ENCODE results near the gene RPUSD4. TPM values are rescaled to one million over a fixed set of nuclear protein-coding genes. Genes with fewer than 3 reads are reported as not detected.

The RPUSD4 gene
- total and polyA plus RNA-seq, 10 of the 15 experiments (the other 5 are each of a cell fraction or from before 2014, with no cell fraction given): 24.5 to 47.6 (median 31.7) TPM

GRCh38 chr11:126194121-126194543 lies 17.3 kb downstream of the RPUSD4 start (continued):
- peak; percentile 89 for TF ChIP-seq SMC3 (IDR thresholded peaks at IDR 0.05; ENCODE audit: borderline replicate concordance, low read length)
- no peak for TF ChIP-seq USF1 (IDR thresholded peaks at IDR 0.05; ENCODE audit: borderline replicate concordance, extremely low read length, insufficient read depth, low read depth, low read length)
- no peak for TF ChIP-seq LARP7 (IDR thresholded peaks at IDR 0.05)
- TF ChIP-seq, protein P1, sequence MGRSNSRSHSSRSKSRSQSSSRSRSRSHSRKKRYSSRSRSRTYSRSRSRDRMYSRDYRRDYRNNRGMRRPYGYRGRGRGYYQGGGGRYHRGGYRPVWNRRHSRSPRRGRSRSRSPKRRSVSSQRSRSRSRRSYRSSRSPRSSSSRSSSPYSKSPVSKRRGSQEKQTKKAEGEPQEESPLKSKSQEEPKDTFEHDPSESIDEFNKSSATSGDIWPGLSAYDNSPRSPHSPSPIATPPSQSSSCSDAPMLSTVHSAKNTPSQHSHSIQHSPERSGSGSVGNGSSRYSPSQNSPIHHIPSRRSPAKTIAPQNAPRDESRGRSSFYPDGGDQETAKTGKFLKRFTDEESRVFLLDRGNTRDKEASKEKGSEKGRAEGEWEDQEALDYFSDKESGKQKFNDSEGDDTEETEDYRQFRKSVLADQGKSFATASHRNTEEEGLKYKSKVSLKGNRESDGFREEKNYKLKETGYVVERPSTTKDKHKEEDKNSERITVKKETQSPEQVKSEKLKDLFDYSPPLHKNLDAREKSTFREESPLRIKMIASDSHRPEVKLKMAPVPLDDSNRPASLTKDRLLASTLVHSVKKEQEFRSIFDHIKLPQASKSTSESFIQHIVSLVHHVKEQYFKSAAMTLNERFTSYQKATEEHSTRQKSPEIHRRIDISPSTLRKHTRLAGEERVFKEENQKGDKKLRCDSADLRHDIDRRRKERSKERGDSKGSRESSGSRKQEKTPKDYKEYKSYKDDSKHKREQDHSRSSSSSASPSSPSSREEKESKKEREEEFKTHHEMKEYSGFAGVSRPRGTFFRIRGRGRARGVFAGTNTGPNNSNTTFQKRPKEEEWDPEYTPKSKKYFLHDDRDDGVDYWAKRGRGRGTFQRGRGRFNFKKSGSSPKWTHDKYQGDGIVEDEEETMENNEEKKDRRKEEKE (IDR thresholded peaks at IDR 0.05): no peak
- TF ChIP-seq SIX5 (IDR thresholded peaks at IDR 0.05; ENCODE audit: low read depth, low read length, severe bottlenecking): no peak
- no peak for TF ChIP-seq ZNF24 (IDR thresholded peaks at IDR 0.05)
- no peak for TF ChIP-seq EZH2 (IDR thresholded peaks at IDR 0.05; ENCODE audit: borderline replicate concordance, control insufficient read depth, low read depth, low read length)
- TF ChIP-seq RB1 (IDR thresholded peaks at IDR 0.05; ENCODE audit: borderline replicate concordance): peak; percentile 55; the same call in 1 of the 2 replicates
- no peak for TF ChIP-seq TCF12 (IDR thresholded peaks at IDR 0.05; ENCODE audit: low read depth, low read length)
- TF ChIP-seq MYB (IDR thresholded peaks at IDR 0.05; ENCODE audit: borderline replicate concordance, low read depth, low read length): no peak
- TF ChIP-seq RUNX3 (IDR thresholded peaks at IDR 0.05; ENCODE audit: low read length): no peak
- no peak for TF ChIP-seq HCFC1 (IDR thresholded peaks at IDR 0.05; ENCODE audit: low read length)
- TF ChIP-seq MTA3 (IDR thresholded peaks at IDR 0.05; ENCODE audit: borderline replicate concordance, low read length): no peak

All from GM12878 (cell line).